Stimulated activated CD4-positive, alpha-beta T cell treated with anti-CD3 and anti-CD28 coated beads, Interleukin-4, amount 100 ng/mL, for 1 hour (primary cell): ENCODE measurements around the gene E2F4.

Experiments used
- DNase-seq: peaks from one replicate; pipeline ENCODE4 v3.0.0-alpha.2; 2020

Gene E2F4

DNA sequence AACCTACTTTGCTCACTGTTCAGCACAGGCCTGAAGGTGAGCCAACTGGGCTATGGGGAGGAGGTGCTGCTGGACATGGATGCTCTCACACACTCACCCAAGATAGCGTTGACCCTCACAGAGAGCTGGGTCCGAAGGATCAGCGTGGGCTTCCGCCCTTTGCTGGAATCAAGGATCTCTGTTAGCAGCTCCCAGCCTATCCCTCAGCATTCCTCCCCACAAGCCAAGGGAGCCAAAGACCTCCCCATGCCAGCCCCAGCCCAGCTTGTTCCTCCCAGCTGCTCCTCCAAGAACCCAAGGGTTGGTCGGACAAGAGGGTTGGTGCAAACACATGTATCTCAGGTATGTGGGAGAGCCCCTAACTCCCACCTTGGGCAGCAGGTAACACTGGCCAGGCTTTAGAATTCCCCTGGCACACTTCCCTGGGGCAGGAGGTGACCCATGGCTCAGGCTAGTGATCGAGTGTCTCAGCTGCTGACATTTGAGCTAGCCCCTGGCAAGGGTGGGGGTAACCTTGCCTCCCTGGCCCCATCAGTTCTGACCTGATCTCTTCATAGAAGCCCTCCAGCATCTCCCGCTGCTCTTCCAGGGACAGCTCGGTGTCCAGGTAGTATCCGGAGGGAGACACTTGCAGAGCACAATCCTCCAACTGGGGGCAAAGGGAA lies 47.0 kb downstream of the E2F4 start:
- DNase-seq, result no peak

- no peak for DNase-seq
Observed at GRCh38 chr16:67240506-67240905, 48.6 kb downstream of the E2F4 start.

DNA sequence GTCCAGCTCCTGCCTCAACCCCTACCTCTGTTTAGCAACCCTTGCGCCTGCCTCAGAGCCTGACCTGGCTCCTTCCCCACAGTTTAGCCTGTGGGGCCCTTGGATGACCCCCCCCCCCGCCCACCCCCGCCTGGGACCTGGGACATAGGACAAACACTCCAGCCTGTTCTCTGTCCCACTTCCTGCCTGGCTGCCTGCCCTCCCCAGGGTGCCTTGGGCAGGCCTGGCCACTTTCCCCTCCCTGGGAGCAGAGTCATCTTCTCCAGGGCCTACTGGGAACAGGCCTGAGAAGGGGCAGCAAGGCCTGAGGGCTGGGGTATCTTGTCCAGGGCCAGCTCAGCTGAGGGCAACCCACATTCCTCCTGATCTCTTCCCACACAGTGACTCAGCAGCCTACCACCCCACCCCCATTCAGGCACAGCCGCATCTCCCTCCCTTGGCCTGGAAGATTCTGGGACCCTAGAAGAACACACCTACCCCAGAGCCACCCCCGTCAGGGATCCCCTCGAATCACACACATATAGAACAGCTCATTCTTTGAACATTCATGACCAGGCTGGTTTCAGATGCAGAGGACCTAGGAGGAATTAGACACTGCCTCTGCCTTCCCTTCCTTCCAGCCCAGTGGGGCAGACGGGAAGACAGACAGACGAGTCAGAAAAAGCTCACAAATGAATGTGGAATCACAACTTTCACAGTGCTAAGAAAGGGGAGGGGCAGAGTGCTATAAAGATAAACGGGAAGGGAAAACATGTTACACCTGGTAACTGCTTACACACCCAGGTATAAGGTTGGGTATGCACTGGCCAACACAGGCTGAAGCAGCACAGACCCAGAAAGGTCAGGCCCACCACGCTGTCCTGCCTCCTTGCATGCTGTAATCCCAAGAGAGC lies 49.3 kb downstream of the E2F4 start:
- no peak for DNase-seq

- DNase-seq, result no peak
Observed at GRCh38 chr16:67242138-67242730, 50.3 kb downstream of the E2F4 start.

DNA sequence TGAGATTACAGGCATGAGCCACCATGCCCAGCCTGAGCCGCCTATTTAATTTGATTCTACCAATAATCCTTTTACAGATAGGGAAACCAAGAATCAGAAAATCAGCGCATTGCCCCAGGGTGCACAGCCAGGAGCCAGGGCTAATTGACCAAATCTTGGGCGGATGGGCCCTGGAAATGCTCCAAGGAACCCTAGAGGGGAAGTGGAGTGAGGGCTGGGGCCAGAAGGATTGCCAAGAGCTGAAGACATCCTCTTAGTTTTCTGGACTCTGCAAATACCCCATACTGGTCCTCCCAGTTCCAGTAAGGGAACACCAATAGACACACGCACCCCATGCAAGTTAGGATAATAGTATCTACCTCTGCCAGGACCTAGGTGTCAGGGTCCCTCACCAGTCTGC lies 51.5 kb downstream of the E2F4 start:
- DNase-seq, result no peak

DNA sequence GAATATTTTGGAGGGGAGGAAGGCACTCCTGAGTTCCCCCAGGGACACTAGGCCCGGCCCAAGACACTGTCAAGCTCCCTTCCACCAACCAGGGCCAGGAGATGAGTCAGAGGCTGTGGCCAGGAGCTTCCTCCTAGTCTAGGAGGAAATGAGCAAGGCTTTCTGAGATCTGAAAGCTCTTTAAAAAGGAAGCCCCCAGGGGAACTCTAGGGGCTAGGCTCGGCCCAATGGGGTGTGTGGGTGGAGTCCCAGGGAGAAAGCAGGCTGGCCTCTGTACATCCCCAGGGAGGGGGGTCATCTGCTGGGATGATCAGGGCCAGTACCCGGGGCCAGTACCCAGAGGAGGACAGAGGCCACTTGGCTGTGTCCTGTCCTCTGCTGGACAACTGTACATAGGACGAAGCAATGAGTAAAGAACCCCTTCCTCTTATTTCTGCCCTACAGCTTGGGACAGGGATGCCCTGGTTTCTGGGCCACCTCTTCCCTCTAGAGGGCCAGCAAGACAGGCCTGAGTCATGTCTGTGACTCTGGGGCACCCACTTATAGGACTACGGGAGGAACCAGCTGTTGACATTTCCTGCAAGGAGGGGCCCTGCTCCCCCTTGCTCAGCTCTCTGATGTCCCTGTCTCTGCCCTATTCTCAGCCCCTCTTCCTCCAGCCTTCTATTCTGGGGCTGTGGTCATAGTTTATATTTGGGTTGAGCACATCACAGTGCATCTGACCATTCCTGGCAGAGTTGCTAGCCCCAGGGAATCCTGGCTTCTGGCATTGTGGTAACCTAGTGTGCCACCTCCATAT lies 52.6 kb downstream of the E2F4 start:
- peak; percentile 73 for DNase-seq

DNA sequence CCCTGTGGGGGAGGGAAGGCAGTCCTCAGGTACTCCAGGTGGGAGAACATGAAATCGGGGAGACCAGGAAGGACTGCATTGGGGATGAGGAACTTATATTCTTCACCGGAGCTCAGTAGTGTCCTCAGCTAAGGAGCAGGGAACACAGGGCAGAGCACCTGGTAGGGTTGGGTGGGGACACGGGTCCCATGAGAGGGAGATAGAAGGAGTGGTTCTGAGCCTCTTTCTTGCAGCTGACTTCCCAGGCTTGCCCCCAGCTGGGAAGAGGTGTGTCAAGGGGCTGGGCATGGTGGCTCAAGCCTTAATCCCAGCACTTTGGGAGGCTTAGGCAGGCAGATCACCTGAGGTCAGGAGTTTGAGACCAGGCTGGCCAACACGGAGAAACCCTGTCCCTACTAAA lies 53.2 kb downstream of the E2F4 start:
- DNase-seq, result no peak

GRCh38 chr16:67245674-67246080 lies 53.7 kb downstream of the E2F4 start:
- DNase-seq, result no peak

DNA sequence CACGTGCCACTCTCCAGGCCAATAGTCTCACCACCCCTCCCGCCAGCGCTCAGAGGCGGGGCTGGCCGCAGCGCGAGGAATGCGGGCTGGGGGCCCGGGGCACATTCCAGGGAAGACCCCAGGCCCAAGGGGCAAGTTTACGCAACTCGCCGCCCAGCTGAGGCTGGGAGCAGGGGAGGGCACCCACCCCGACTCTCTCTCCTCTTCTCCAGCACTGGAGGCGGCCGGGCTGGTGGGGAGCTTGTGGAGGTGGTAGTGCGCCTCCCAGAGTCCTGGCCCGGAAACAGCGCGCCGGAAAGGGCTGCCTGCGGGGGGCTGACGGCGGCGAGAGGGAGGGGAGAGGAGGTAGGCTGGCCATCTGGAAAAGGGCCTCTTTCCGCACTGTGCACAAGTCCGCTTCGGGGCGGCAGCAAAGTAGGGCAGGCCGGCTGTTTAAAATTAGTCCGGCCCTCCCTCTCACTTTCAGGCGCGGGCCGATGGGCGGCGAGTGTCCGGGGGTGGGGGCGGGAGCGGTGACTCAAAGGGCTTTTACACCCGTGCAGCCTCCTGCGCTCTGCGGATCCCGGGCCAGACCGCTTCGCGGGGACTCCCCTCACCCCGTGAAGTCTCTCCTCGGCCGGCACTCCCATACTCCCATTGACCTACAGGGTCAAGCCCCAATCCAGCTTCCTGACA lies 54.3 kb downstream of the E2F4 start:
- peak; percentile 51 for DNase-seq

- no peak for DNase-seq
Observed at GRCh38 chr16:67246756-67247191, 54.8 kb downstream of the E2F4 start.

- DNase-seq, result peak; percentile 97
Observed at GRCh38 chr16:67247192-67248072, 55.5 kb downstream of the E2F4 start, which contains the start of gene FHOD1. TSS of gene FHOD1 (minus strand) at chr16:67247481. CDS start at chr16:67247410, 71 bp downstream.

GRCh38 chr16:67248073-67248400 lies 56.1 kb downstream of the E2F4 start:
- no peak for DNase-seq
